HG02571 (cell line): ENCODE measurements around the gene EPHA3.
"Not testable (repeated sequence)": the region's sequence is repeated elsewhere in the genome, so short reads cannot be mapped to it uniquely, and the experiment has no call there.

Experiments used
- ATAC-seq: cut with Tn5 transposase; IDR thresholded peaks from one replicate; pipeline ENCODE4 v1.9.1; 2021; ENCODE audit warnings: mild to moderate bottlenecking, moderate library complexity; ENCODE audit not compliant: unreplicated experiment

Gene EPHA3

DNA sequence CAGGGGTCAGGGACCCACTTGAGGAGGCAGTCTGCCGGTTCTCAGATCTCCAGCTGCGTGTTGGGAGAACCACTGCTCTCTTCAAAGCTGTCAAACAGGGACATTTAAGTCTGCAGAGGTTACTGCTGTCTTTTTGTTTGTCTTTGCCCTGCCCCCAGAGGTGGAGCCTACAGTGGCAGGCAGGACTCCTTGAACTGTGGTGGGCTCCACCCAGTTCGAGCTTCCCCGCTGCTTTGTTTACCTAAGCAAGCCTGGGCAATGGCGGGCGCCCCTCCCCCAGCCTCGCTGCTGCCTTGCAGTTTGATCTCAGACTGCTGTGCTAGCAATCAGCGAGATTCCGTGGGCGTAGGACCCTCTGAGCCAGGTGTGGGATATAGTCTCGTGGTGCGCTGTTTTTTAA, 243.5 kb downstream of the EPHA3 start:
- not testable (repeated sequence) for ATAC-seq

DNA sequence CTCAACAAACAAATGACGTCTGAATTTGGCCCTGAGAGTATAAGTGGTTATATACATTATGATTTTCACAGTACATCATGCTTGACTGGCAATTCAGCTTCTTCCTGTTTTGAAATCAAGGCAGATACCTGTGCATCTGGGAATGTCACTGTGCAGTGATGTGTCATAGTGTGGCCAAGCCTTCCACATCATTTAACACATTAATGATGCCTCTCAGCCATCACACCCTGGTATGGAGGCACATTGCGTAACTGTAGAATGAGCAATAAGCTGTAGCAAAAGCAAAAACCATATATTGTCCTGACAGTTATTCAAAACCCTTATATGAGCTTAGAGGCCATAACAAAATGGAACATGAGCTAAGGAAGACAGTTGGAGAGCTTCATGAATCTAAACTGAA, 246.0 kb downstream of the EPHA3 start:
- ATAC-seq = no peak

DNA sequence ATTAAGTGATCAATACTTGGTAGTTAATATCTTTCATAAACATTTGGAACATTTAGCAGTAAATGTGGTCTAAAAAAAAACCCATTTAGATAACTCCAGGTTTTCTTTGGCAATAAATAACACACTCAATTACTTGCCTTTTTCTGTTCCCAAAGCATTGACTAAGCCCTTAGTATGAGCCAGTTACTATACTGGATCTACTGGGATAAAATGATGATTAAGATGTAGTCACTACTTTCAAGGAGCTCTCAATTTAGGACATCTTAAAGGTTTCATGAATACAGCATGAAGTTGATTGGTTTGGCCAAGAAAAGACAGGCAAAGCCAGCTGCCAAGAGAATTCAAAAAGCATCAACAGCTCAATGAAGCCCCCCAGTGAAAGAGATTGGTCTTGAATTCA, 250.9 kb downstream of the EPHA3 start:
- ATAC-seq = no peak

GRCh38 chr3:89360156-89360555, 252.7 kb downstream of the EPHA3 start:
- ATAC-seq = no peak

DNA sequence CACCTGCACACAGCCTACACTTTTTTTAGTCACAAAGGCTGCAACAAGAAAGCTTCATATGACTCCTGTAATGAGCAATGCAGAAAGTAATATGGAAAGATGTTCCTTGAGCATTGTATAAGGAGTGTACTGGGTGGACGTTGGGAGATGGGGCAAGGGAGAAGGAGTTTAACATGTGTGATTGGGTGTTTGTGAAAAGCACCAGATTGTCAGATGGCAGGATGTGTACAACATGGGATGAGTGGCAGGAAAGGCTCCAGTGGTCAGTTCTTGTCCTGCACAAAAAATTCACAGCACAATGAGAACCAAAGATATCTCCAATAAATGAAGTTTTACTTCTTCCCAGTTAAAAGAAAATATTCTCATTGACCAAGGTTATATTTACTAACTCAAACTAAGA, 255.1 kb downstream of the EPHA3 start:
- ATAC-seq = no peak

DNA sequence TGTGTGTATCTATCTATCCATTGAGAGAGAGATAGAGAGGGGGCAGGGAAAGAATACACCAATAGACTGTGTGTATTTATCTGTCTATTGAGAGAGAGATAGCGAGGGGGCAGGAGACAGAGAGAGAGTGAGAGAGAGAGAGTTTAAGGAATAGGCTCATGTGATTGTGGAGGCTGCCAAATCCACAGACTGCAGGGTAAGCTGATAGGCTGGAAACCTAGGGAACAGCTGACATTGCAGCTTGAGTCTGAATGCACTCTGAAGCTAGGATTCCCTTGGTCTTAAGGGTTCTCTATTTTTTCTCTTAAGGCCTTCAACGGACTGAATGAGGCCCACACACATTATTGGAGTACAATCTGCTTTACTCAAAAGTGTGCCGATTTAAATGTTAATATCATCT, 255.8 kb downstream of the EPHA3 start:
- no peak for ATAC-seq

- no peak for ATAC-seq
Observed at GRCh38 chr3:89364314-89364713, 256.9 kb downstream of the EPHA3 start.

GRCh38 chr3:89367166-89367565, 259.7 kb downstream of the EPHA3 start:
- no peak for ATAC-seq

- ATAC-seq = no peak
Observed at GRCh38 chr3:89368846-89369245, 261.4 kb downstream of the EPHA3 start.

- no peak for ATAC-seq
Observed at GRCh38 chr3:89372456-89372855, 265.0 kb downstream of the EPHA3 start.

DNA sequence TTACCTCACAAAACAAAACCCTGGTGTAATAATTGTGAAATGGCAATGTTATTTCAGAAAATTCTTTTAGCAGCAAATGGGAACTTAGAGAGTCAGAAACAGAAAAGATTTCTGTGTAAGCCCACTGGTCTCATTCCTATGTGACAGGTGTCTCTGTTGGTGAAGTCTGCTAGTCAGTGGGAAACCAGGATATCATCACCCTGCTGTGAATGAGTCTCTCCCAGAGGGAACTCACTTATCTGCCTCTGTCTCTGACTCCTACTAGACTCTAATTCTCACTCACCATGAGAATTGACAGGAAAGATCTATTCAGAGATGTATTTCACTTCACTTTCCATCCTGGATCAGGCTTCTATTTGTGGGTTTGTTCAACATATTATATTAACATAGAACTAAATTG, 266.0 kb downstream of the EPHA3 start:
- ATAC-seq = no peak

GRCh38 chr3:89375451-89375850, 268.0 kb downstream of the EPHA3 start:
- no peak for ATAC-seq

- no peak for ATAC-seq
Observed at GRCh38 chr3:89380016-89380415, 272.6 kb downstream of the EPHA3 start.

GRCh38 chr3:89392991-89393390, 285.6 kb downstream of the EPHA3 start:
- no peak for ATAC-seq

DNA sequence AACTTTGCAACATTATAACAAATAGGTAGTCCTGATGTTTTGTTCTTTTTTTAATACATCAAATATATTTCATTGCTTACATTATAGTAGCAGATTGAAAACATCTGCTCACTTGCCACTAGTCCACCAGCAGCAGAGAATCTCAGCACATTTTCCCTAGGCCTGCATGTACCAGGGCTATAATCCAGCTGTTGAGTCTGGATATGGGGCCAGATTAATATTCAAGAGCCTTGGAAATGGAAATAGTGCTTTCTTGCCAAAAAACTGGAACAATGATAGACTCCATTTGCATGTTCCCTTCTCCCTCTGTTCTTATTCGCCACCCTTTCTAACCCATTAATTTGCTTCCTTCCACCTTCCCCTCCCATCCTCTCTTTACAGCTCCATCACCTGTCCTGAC, 288.0 kb downstream of the EPHA3 start:
- ATAC-seq = no peak

GRCh38 chr3:89395996-89396395, 288.6 kb downstream of the EPHA3 start:
- ATAC-seq = no peak

GRCh38 chr3:89402051-89402450, 294.6 kb downstream of the EPHA3 start:
- ATAC-seq = no peak

DNA sequence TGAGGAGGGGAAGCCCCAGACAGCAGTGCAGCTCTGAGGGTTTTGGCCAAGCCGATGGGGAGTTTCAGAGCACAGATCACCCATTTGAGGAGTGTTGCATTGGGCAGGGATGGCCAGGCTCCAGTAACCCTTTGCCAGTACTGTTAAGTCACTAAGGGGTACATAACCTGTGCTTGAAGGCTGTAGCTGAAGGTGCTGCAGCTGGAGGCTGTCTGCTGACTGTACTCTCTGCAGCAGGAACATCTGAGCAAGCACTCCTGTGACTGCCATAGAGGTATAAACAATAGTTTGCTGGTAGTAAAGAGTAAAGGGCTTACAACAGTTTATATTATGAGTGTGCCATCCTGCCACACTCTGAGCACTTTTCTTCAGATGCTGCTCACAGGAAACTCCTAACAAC, 297.8 kb downstream of the EPHA3 start:
- ATAC-seq = no peak

DNA sequence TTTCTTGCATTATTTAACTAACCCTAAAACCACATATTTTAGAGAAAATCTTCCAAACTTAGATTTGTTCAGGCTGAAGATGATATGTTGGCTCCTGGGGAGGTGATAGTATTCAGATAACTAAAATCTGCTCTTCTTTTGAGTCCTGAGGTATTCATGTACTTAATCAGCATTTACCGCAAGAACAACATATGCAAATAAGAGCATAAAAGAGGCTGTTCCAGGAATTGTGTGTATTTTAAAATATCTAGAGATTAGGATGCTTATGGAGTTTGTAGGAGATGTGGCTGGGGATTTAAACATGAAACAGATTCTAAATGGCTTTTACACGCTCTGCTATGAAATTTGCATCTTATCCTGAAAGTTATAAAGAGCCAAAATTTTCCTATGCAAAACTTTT, 298.2 kb downstream of the EPHA3 start:
- ATAC-seq = no peak

DNA sequence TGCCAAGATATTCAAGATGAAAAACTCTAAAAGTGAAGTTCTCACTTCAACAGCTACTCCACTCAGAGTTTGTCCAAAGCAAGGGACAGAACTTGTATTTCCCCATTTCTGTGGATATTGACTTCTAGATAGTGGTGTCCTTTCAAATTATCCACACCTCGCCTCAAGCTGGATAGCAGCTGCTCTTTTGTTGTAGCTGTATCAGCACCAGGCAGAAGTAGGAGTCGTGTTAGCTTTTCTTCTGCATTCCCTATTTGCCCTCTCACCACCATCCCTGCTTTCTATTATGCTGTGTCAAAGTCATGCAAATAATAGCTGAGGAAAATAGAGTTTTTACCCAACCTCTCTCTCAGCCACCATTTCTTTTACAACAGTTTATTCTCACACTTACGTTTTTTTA, 303.8 kb downstream of the EPHA3 start:
- no peak for ATAC-seq

DNA sequence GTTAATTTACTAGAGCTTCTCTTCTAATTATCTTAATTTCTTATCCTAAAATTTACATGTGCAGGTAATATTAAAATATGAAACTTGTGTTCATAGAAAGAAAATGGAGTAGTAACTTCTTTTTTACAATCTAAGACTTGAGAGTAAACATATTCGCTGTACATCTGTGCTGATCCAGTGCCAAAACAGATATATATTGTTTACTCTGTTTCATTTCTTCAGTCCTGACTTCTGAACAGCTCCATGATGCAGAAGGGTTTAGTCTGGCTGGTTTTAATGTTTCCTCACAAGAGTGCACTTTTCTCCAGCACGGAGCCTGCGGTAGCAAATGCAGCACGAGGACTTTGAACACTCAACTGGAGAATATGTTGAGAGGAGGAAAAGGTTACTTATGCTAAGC, 306.8 kb downstream of the EPHA3 start:
- ATAC-seq = no peak

- ATAC-seq = no peak
Observed at GRCh38 chr3:89419647-89420241, 312.3 kb downstream of the EPHA3 start.

DNA sequence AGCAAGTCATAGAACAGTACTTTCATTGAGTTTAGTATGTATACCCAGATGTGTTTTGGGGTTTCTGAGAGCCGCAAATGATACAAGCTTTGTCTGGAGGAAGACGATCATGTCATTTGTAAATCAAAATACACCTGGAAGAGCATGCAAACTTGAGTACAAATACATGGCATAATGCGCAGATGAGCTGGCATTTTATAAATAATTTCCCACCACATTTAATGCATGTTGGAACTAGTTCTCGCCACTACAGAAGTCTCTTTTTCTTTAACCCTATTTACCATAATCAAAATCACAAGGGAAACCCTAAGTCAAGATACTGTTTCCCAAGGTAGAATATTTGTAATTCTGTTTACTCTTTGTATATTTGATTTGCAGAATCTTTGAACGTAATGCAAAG, 318.6 kb downstream of the EPHA3 start:
- no peak for ATAC-seq
